ENCODE measurements around the gene VWF. TPM values are rescaled to one million over a fixed set of nuclear protein-coding genes. Genes with fewer than 3 reads are reported as not detected.
"Not testable (repeated sequence)": the region's sequence is repeated elsewhere in the genome, so short reads cannot be mapped to it uniquely, and the experiment has no call there.

Gene VWF
- total RNA-seq, 1 experiment from 2014 or later, result 0.48 TPM

GRCh38 chr12:6145564-6145963 is 21.1 kb upstream of the VWF start:
- Histone ChIP-seq H3K27me3 (ENCODE audit: insufficient read depth, low read depth) (no peaks in the 10 kb centered on the region), H3F3A (ENCODE audit: insufficient read depth, low read depth) (0 out of 2 replicates have a peak, but pooled peaks cover 6% of the 10 kb centered on the region), H3K9me3 (ENCODE audit: insufficient read depth, low read depth) (no peaks in the 10 kb centered on the region), H3K4me3 (no peak overlapping the region), H3K4me1 (replicated peaks; ENCODE audit: insufficient read depth) (no peaks in the 10 kb centered on the region), H3K36me3 (ENCODE audit: low read depth) (no peaks in the 10 kb centered on the region), H3K79me2 (ENCODE audit: low read depth) (no peaks in the 10 kb centered on the region), H3K9me2 (ENCODE audit: insufficient read depth) (no peaks in the 10 kb centered on the region), H3K4me2 (no peak overlapping the region), H3K27ac (no peak overlapping the region), H2AFZ (no peak overlapping the region), H4K20me1 (ENCODE audit: insufficient read depth) (no peaks in the 10 kb centered on the region)
- no peak for DNase-seq
- intact Hi-C loops (cut with micrococcal nuclease; ENCODE audit: unreplicated experiment), result no loop called here
- no TSS peak for BruUV-seq (replicated peaks)
- POLR2A ChIA-PET (ENCODE audit: unreplicated experiment), result no interaction called here
- CTCF ChIA-PET, result no interaction called here
- TF ChIP-seq EZH2 (IDR thresholded peaks at IDR 0.05; ENCODE audit: low read depth) (no peak), CTCF (conservative IDR thresholded peaks at IDR 0.05) (no peak)

GRCh38 chr12:6143303-6143675 is 18.8 kb upstream of the VWF start:
- TF ChIP-seq CTCF (conservative IDR thresholded peaks at IDR 0.05) (no peak), EZH2 (IDR thresholded peaks at IDR 0.05; ENCODE audit: low read depth) (no peak)
- no peaks in the 10 kb centered on the region for H3K79me2 ChIP-seq (ENCODE audit: low read depth)
- BruUV-seq (replicated peaks), result no TSS peak
- H3K9me3 ChIP-seq (ENCODE audit: insufficient read depth, low read depth), result no peaks in the 10 kb centered on the region
- no peak overlapping the region for H3K27ac ChIP-seq
- ChIA-PET CTCF (interaction anchor here (1.0 kb wide), 1 partner anchor 20 kb away, joined by 3 read pairs; no protein-coding TSS in a partner anchor), POLR2A (ENCODE audit: unreplicated experiment) (no interaction called here)
- DNase-seq, result no peak
- 0 out of 2 replicates have a peak, but pooled peaks cover 6% of the 10 kb centered on the region for H3F3A ChIP-seq (ENCODE audit: insufficient read depth, low read depth)
- no peaks in the 10 kb centered on the region for H3K4me1 ChIP-seq (replicated peaks; ENCODE audit: insufficient read depth)
- H3K4me3 ChIP-seq, result no peak overlapping the region
- no peaks in the 10 kb centered on the region for H3K27me3 ChIP-seq (ENCODE audit: insufficient read depth, low read depth)
- H3K36me3 ChIP-seq (ENCODE audit: low read depth), result no peaks in the 10 kb centered on the region
- no peaks in the 10 kb centered on the region for H4K20me1 ChIP-seq (ENCODE audit: insufficient read depth)
- H2AFZ ChIP-seq, result no peak overlapping the region
- no peaks in the 10 kb centered on the region for H3K9me2 ChIP-seq (ENCODE audit: insufficient read depth)
- intact Hi-C loops (cut with micrococcal nuclease; ENCODE audit: unreplicated experiment), result loop anchor here (5.0 kb wide), 1 partner anchor 36 kb away; no protein-coding TSS in a partner anchor
- no peak overlapping the region for H3K4me2 ChIP-seq

GRCh38 chr12:6142368-6143302 is 18.2 kb upstream of the VWF start:
- H3K4me3 ChIP-seq; H3K4me2 ChIP-seq; H3F3A ChIP-seq (ENCODE audit: insufficient read depth, low read depth); H3K27ac ChIP-seq; H3K4me1 ChIP-seq (replicated peaks; ENCODE audit: insufficient read depth); H4K20me1 ChIP-seq (ENCODE audit: insufficient read depth); BruUV-seq (replicated peaks); DNase-seq; H3K9me3 ChIP-seq (ENCODE audit: insufficient read depth, low read depth); H3K9me2 ChIP-seq (ENCODE audit: insufficient read depth); H3K27me3 ChIP-seq (ENCODE audit: insufficient read depth, low read depth); H3K79me2 ChIP-seq (ENCODE audit: low read depth); H2AFZ ChIP-seq; POLR2A ChIA-PET (ENCODE audit: unreplicated experiment); H3K36me3 ChIP-seq (ENCODE audit: low read depth): not testable (repeated sequence)
- intact Hi-C loops (cut with micrococcal nuclease; ENCODE audit: unreplicated experiment), result loop anchor here (5.0 kb wide), 1 partner anchor 35 kb away; no protein-coding TSS in a partner anchor
- CTCF ChIA-PET, result interaction anchor here (1.0 kb wide), 1 partner anchor 20 kb away, joined by 3 read pairs; no protein-coding TSS in a partner anchor

- H3K36me3 ChIP-seq (ENCODE audit: low read depth); H2AFZ ChIP-seq; H3F3A ChIP-seq (ENCODE audit: insufficient read depth, low read depth); H3K4me1 ChIP-seq (replicated peaks; ENCODE audit: insufficient read depth); DNase-seq; POLR2A ChIA-PET (ENCODE audit: unreplicated experiment); BruUV-seq (replicated peaks); H3K27ac ChIP-seq; H3K4me2 ChIP-seq; H3K4me3 ChIP-seq; H3K79me2 ChIP-seq (ENCODE audit: low read depth); H3K9me3 ChIP-seq (ENCODE audit: insufficient read depth, low read depth); H3K9me2 ChIP-seq (ENCODE audit: insufficient read depth); H3K27me3 ChIP-seq (ENCODE audit: insufficient read depth, low read depth); H4K20me1 ChIP-seq (ENCODE audit: insufficient read depth): not testable (repeated sequence)
- CTCF ChIA-PET, result interaction anchor here (0.6 to 0.8 kb wide), 2 partner anchors 29 to 1283 kb away, joined by 3 to 7 read pairs; no protein-coding TSS in a partner anchor
- intact Hi-C loops (cut with micrococcal nuclease; ENCODE audit: unreplicated experiment), result loop anchor here (5.0 kb wide), 1 partner anchor 35 kb away; no protein-coding TSS in a partner anchor
These were observed 17.4 kb upstream of the VWF start for GRCh38 chr12:6141731-6142367.

Measured in PC-9 (cell line).